ENCODE results near the gene ABHD10. TPM values are rescaled to one million over a fixed set of nuclear protein-coding genes. Genes with fewer than 3 reads are reported as not detected.

Gene ABHD10
- total RNA-seq, 4 donors from 2014 or later = 6.5 to 15.0 (median 12.2) TPM

GRCh38 chr3:112004669-112005068, 25.8 kb downstream of the ABHD10 start:
- intact Hi-C loops (cut with DNase I) = no loop called here

GRCh38 chr3:112005091-112005672, 26.4 kb downstream of the ABHD10 start:
- no peaks in the 10 kb centered on the region for H3K36me3 ChIP-seq
- H3K9me3 ChIP-seq = no peaks in the 10 kb centered on the region
- WGBS = 92% methylated on average over 4 of the region's 4 CpGs
- no peak overlapping the region for H3K4me3 ChIP-seq
- H3K27me3 ChIP-seq = no peaks in the 10 kb centered on the region
- intact Hi-C loops (cut with DNase I) = no loop called here
- no peak overlapping the region for H3K27ac ChIP-seq (replicated peaks in 1 of 4)
- no peaks in the 10 kb centered on the region for H3K4me1 ChIP-seq
- peak; percentile 24 for DNase-seq (ENCODE audit: extremely low spot score)
- no peak for TF ChIP-seq EP300 (IDR thresholded peaks at IDR 0.05)
- TF ChIP-seq POLR2AphosphoS5 (IDR thresholded peaks at IDR 0.05) = no peak
- TF ChIP-seq POLR2A (IDR thresholded peaks at IDR 0.05; ENCODE audit: low read depth) = no peak

More at GRCh38 chr3:112004669-112005068, 25.8 kb downstream of the ABHD10 start:
- Histone ChIP-seq H3K27ac (replicated peaks in 1 of 4) (no peak overlapping the region), H3K4me1 (peaks cover 0 to 2% (median under 1%) of the 10 kb centered on the region in 4 donors), H3K36me3 (no peaks in the 10 kb centered on the region), H3K9me3 (no peaks in the 10 kb centered on the region), H3K4me3 (no peak overlapping the region), H3K27me3 (peaks cover 0 to 3% (median 0%) of the 10 kb centered on the region in 4 donors)
- peak; percentile 34 for DNase-seq (ENCODE audit: extremely low spot score)
- 84% methylated on average over 2 of the region's 2 CpGs for WGBS
- TF ChIP-seq POLR2A (IDR thresholded peaks at IDR 0.05; ENCODE audit: low read depth) (no peak), POLR2AphosphoS5 (IDR thresholded peaks at IDR 0.05) (no peak), EP300 (IDR thresholded peaks at IDR 0.05) (no peak)
- TF ChIP-seq, protein P1, sequence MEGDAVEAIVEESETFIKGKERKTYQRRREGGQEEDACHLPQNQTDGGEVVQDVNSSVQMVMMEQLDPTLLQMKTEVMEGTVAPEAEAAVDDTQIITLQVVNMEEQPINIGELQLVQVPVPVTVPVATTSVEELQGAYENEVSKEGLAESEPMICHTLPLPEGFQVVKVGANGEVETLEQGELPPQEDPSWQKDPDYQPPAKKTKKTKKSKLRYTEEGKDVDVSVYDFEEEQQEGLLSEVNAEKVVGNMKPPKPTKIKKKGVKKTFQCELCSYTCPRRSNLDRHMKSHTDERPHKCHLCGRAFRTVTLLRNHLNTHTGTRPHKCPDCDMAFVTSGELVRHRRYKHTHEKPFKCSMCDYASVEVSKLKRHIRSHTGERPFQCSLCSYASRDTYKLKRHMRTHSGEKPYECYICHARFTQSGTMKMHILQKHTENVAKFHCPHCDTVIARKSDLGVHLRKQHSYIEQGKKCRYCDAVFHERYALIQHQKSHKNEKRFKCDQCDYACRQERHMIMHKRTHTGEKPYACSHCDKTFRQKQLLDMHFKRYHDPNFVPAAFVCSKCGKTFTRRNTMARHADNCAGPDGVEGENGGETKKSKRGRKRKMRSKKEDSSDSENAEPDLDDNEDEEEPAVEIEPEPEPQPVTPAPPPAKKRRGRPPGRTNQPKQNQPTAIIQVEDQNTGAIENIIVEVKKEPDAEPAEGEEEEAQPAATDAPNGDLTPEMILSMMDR (IDR thresholded peaks at IDR 0.05) = no peak

DNA sequence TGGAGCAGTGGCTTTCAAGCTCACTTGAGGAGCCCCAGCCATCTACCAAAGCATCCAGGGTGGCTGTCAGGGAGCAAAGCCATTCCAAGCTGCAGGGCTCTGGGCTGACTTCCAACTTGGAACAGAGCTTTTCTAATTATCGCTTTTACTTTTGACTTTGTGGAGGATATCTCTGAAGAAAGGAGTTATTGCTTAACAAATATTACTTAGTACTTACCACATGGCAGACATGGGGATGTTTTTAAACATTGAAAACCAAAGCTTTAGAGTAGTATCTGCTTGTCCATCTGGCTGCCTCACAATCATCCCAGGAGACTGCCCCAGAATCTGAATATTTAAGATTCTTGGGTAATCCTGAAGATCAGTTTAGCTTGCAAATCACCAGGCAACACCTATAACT, 28.8 kb downstream of the ABHD10 start:
- TF ChIP-seq EP300 (IDR thresholded peaks at IDR 0.05) (no peak), POLR2A (IDR thresholded peaks at IDR 0.05; ENCODE audit: low read depth) (no peak), POLR2AphosphoS5 (IDR thresholded peaks at IDR 0.05) (no peak)
- TF ChIP-seq, protein P1 (IDR thresholded peaks at IDR 0.05) = no peak
- Histone ChIP-seq H3K36me3 (no peaks in the 10 kb centered on the region), H3K27ac (replicated peaks in 1 of 4) (no peak overlapping the region), H3K27me3 (no peaks in the 10 kb centered on the region), H3K9me3 (no peaks in the 10 kb centered on the region), H3K4me1 (peaks cover 0 to 10% (median 6%) of the 10 kb centered on the region in 4 donors), H3K4me3 (no peak overlapping the region)
- DNase-seq (ENCODE audit: extremely low spot score) = peak; percentile 78
- intact Hi-C loops (cut with DNase I) = no loop called here
- WGBS = 30% methylated on average over 1 of the region's 1 CpG

GRCh38 chr3:112009670-112010069, 30.8 kb downstream of the ABHD10 start:
- no peak overlapping the region for H3K4me3 ChIP-seq
- 72% methylated on average over 2 of the region's 2 CpGs for WGBS
- TF ChIP-seq EP300 (IDR thresholded peaks at IDR 0.05) (no peak), POLR2AphosphoS5 (IDR thresholded peaks at IDR 0.05) (no peak), POLR2A (IDR thresholded peaks at IDR 0.05; ENCODE audit: low read depth) (no peak)
- TF ChIP-seq, protein P1 (IDR thresholded peaks at IDR 0.05) = no peak

DNA sequence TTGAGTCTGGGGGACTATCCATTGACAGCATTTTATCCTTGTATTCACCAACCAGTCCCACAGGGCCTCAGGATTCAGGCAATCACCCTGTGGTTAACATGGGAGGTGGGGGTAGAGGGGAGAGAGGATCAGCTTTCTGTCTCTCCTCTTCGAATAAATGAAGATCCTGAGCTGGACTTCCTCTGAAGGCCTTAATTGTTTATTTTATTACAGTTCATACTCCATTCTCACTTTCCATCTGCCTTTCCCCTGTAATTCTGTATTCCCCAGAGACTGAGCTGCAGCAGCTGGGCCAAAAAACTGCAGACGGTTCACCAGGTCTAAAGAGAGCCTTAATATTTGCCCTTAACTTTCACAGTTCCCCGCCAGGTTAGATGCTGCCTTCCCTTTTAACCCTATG, 31.8 kb downstream of the ABHD10 start:
- Histone ChIP-seq H3K36me3 (no peaks in the 10 kb centered on the region), H3K9me3 (no peaks in the 10 kb centered on the region), H3K27ac (replicated peaks in 1 of 4) (no peak overlapping the region), H3K4me1 (peaks cover 7 to 21% (median 16%) of the 10 kb centered on the region in 4 donors), H3K4me3 (no peak overlapping the region), H3K27me3 (no peaks in the 10 kb centered on the region)
- peak; percentile 66 for DNase-seq (ENCODE audit: extremely low spot score)
- TF ChIP-seq POLR2A (IDR thresholded peaks at IDR 0.05; ENCODE audit: low read depth) (no peak), POLR2AphosphoS5 (IDR thresholded peaks at IDR 0.05) (no peak)
- WGBS = 67% methylated on average over 3 of the region's 3 CpGs
- intact Hi-C loops (cut with DNase I) = no loop called here

More at GRCh38 chr3:112009670-112010069, 30.8 kb downstream of the ABHD10 start:
- Histone ChIP-seq H3K4me1 (peaks cover 7 to 21% (median 16%) of the 10 kb centered on the region in 4 donors), H3K9me3 (no peaks in the 10 kb centered on the region), H3K36me3 (no peaks in the 10 kb centered on the region), H3K27me3 (no peaks in the 10 kb centered on the region), H3K27ac (replicated peaks in 1 of 4) (no peak overlapping the region)
- no peak for DNase-seq (ENCODE audit: extremely low spot score)
- intact Hi-C loops (cut with DNase I) = no loop called here
